Measurements from ENCODE around the gene TEAD1. TPM values are rescaled to one million over a fixed set of nuclear protein-coding genes. Genes with fewer than 3 reads are reported as not detected.

TEAD1 gene
- polyA plus RNA-seq, 1 experiment: 79.2 TPM

- H3K4me3 ChIP-seq (ENCODE audit: low read depth, low read length): no peak overlapping the region
- DNase-seq (ENCODE audit: low read depth): no peak
- CTCF ChIA-PET: interaction anchor here (1.0 to 1.9 kb wide), 2 partner anchors 19 to 30 kb away, joined by 5 to 7 read pairs; no protein-coding TSS in a partner anchor
- H3K36me3 ChIP-seq (ENCODE audit: control insufficient read depth, insufficient read depth, low read length): peaks cover 11% of the 10 kb centered on the region
- no peak for TF ChIP-seq CTCF (IDR thresholded peaks at IDR 0.05; ENCODE audit: insufficient read depth, low read depth, low read length)
- POLR2A ChIA-PET: no interaction called here
- H3K27me3 ChIP-seq (ENCODE audit: control insufficient read depth, insufficient read depth, low read length): no peaks in the 10 kb centered on the region
These were observed 270.7 kb downstream of the TEAD1 start for GRCh38 chr11:12944889-12945288.

- no peaks in the 10 kb centered on the region for H3K36me3 ChIP-seq (ENCODE audit: control insufficient read depth, insufficient read depth, low read length)
- CTCF ChIA-PET: interaction anchor here (1.1 to 2.2 kb wide), 2 partner anchors 15 to 35 kb away, joined by 3 to 6 read pairs; no protein-coding TSS in a partner anchor
- no peak for TF ChIP-seq CTCF (IDR thresholded peaks at IDR 0.05; ENCODE audit: insufficient read depth, low read depth, low read length)
- no peaks in the 10 kb centered on the region for H3K27me3 ChIP-seq (ENCODE audit: control insufficient read depth, insufficient read depth, low read length)
- no peak for DNase-seq (ENCODE audit: low read depth)
- H3K4me3 ChIP-seq (ENCODE audit: low read depth, low read length): no peak overlapping the region
- POLR2A ChIA-PET: no interaction called here
These were observed 275.2 kb downstream of the TEAD1 start for GRCh38 chr11:12949453-12949852.

GRCh38 chr11:12950670-12951069 lies 276.4 kb downstream of the TEAD1 start:
- no peak for TF ChIP-seq CTCF (IDR thresholded peaks at IDR 0.05; ENCODE audit: insufficient read depth, low read depth, low read length)
- Histone ChIP-seq H3K27me3 (ENCODE audit: control insufficient read depth, insufficient read depth, low read length) (no peaks in the 10 kb centered on the region), H3K4me3 (ENCODE audit: low read depth, low read length) (no peak overlapping the region), H3K36me3 (ENCODE audit: control insufficient read depth, insufficient read depth, low read length) (no peaks in the 10 kb centered on the region)
- no peak for DNase-seq (ENCODE audit: low read depth)
- ChIA-PET POLR2A (no interaction called here), CTCF (interaction anchor here (0.6 to 2.2 kb wide), 2 partner anchors 13 to 306 kb away, joined by 3 to 6 read pairs; no protein-coding TSS in a partner anchor)

GRCh38 chr11:12951376-12951775 lies 277.2 kb downstream of the TEAD1 start:
- no peaks in the 10 kb centered on the region for H3K27me3 ChIP-seq (ENCODE audit: control insufficient read depth, insufficient read depth, low read length)
- no peak for TF ChIP-seq CTCF (IDR thresholded peaks at IDR 0.05; ENCODE audit: insufficient read depth, low read depth, low read length)
- ChIA-PET CTCF (no interaction called here), POLR2A (no interaction called here)
- DNase-seq (ENCODE audit: low read depth): no peak
- no peaks in the 10 kb centered on the region for H3K36me3 ChIP-seq (ENCODE audit: control insufficient read depth, insufficient read depth, low read length)
- no peak overlapping the region for H3K4me3 ChIP-seq (ENCODE audit: low read depth, low read length)

GRCh38 chr11:12952094-12952493 lies 277.9 kb downstream of the TEAD1 start:
- CTCF ChIA-PET: interaction anchor here (0.6 to 1.8 kb wide), 2 partner anchors 10 to 663 kb away, joined by 3 to 4 read pairs; no protein-coding TSS in a partner anchor
- POLR2A ChIA-PET: no interaction called here
- DNase-seq (ENCODE audit: low read depth): no peak
- Histone ChIP-seq H3K36me3 (ENCODE audit: control insufficient read depth, insufficient read depth, low read length) (no peaks in the 10 kb centered on the region), H3K4me3 (ENCODE audit: low read depth, low read length) (no peak overlapping the region), H3K27me3 (ENCODE audit: control insufficient read depth, insufficient read depth, low read length) (no peaks in the 10 kb centered on the region)
- TF ChIP-seq CTCF (IDR thresholded peaks at IDR 0.05; ENCODE audit: insufficient read depth, low read depth, low read length): no peak

Measured in BJ (cell line).